Measurements from ENCODE around the gene RNF115.

- TF ChIP-seq CTCF (IDR thresholded peaks at IDR 0.05) (peak in 1 of 3 donors; percentile 82), POLR2A (IDR thresholded peaks at IDR 0.05) (no peak)
These were observed 21.7 kb upstream of the RNF115 start, which contains the start of gene NUDT17 for GRCh38 chr1:145845514-145846161.

All from lower leg skin (tissue), 3 donors.